IPS-NIHi7 (cell line): ENCODE results near the gene AEBP2.
A peak's percentile ranks its signal among the peaks of the same experiment; 100 is the strongest.
"Not testable (repeated sequence)": the region's sequence is repeated elsewhere in the genome, so short reads cannot be mapped to it uniquely, and the experiment has no call there.

Source experiments
- DNase-seq: peaks from one replicate; pipeline ENCODE4 v3.0.0; 2012; ENCODE audit warnings: mixed read lengths; ENCODE audit errors: extremely low spot score

The AEBP2 gene

DNA sequence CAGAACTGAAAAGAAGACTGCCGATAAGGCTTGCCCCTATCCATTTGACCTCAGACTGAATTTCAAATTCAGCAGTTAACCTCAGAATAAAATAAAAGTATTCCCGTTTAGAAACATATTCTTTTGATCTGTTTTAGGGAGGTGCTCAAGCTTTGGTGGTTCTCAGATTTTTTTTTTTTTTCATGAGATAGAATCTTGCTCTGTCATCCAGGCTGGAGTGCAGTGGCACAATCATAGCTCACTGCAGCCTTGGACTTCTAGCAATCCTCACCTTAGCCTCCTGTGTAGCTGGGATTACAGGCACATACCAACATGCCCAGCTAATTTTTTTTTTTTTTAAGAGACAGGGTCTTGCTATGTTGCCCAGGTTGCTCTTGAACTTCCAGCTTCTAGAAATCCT, 15.5 kb downstream of the AEBP2 start:
- no peak for DNase-seq

DNA sequence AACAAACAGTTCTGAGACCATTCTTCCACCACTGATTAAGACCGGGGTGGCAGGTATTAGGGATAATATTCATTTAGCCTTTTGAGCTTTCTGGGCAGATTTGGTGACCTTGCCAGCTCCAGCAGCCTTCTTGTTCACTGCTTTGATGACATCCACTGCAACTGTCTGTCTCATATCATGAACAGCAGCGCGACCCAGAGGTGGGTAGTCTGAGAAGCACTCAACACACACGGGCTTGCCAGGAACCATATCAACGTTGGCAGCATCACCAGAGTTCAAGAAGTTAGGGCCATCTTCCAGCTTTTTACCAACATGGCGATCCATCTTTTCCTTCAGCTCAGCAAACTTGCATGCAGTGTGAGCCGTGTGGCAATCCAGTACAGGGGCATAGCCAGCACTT, 16.9 kb downstream of the AEBP2 start:
- no peak for DNase-seq

DNA sequence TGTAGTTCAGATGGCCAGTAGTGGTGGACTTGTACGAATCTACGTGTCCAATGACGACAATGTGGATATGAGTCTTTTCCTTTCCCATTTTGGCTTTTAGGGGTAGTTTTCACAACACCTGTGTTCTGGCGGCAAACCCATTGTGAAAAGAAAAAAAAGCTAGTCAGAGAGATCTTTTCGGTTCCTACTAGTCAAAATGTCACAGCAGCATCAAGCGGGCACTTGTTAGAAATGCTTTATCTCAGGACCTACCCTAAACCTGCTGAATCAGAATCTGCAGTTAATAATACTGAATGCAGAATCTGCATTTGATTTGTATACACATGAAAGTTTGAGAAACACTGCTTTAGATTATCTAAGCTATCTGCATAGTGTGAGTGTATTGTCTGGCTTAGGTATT, 18.3 kb downstream of the AEBP2 start:
- no peak for DNase-seq

DNA sequence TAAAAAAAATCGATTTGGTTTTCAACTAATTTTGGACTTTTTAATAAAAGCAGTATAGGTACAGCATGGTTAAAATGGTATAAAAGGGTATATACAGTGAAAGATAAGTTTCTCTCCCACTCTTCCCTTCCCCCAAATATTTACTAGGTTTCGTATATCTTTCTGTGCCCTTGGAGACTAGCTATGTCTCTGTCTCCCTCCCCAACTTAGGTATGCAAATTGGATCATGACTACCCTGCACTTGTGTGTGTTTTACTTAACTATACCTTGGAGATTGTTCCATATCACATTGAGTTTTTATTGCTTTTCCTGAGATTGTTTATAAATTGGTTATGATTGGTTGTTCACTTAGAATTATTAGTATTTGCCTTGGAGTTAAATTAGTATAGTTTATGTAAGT, 19.4 kb downstream of the AEBP2 start:
- DNase-seq = no peak

DNA sequence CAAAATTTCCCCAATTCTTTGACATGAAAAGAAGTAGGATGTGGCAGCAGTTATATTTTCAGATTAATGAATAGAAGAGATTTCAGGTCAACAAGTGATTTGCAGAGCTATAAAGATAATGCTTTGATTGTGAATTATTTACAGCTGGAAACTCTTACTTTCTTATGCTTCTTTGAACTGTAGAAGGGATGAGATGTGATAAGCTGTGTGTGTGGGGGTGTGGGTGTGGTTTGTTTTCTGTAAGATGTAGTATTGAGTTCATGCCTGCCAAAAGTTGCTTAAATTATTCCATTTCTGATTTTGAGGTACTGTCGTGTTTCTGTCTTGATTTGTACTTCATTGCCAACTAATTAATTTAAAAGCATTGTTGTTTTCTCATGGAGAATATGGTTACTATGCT, 22.7 kb downstream of the AEBP2 start:
- no peak for DNase-seq

DNA sequence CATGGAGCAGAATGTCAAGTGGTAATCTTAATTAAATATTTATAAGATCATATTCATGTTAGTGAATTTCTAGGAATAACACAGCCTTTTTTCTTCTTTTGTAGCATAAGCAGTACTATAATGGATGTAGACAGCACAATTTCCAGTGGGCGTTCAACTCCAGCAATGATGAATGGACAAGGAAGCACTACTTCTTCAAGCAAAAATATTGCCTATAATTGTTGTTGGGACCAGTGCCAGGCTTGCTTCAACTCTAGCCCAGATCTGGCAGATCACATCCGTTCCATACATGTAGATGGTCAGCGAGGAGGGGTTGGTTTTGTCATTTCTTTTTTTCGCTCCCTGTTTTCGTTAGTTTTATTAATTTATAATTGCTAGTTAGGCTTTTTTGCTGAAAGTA, 23.1 kb downstream of the AEBP2 start:
- DNase-seq = no peak

DNA sequence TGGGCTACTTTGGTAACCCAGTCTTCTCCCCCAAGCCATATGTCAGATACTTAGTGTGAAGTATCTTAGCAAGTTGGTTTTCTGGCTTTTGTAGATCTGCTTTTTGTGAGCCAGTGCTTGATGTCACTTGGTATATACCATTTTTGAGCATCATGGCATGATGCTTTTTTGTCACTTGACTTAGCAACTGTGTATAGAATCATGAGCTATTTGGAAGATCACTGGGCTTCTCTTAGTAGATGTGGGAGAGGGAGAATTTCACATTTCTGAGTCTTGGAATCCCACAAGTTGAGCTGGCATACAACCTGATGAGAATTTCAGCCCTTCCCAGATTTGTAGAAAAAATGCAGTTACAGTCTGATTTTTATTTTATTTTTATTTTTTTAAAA, 24.9 kb downstream of the AEBP2 start:
- DNase-seq = no peak

DNA sequence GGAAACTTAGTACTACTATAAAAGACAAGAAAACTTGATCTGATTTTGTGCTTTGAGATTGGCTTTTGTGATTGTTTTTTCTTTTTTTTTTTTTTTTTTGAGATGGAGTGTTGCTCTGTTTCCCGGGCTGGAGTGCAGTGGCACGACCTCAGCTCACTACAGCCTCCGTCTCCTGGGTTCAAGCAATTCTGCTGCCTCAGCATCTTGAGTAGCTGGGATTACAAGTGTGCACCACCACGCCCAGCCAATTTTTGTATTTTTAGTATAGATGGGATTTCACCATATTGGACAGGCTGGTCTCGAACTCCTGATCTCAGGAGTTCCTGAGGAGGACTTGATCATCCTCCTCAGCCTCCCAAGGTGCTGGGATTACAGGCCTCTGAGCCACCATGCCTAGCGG, 26.4 kb downstream of the AEBP2 start:
- no peak for DNase-seq

DNA sequence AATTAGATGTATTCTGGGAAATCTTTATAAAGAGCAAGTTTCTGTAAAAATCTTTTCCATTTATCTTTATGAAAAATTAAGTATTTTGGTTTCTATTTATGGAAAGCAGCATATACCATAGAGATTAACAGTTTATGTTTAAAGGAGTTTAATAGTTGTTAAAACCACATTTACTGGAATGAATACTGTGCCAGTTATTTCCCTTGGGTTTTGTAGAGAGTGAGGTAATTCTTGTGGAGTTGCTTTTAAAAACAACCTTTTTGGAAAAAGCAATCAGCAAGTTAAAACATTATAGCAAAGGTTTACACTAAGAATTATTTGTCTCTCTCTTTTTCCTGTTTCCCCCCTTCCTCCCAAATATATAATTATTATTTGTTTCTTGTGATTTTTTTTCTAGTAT, 34.9 kb downstream of the AEBP2 start:
- no peak for DNase-seq

DNA sequence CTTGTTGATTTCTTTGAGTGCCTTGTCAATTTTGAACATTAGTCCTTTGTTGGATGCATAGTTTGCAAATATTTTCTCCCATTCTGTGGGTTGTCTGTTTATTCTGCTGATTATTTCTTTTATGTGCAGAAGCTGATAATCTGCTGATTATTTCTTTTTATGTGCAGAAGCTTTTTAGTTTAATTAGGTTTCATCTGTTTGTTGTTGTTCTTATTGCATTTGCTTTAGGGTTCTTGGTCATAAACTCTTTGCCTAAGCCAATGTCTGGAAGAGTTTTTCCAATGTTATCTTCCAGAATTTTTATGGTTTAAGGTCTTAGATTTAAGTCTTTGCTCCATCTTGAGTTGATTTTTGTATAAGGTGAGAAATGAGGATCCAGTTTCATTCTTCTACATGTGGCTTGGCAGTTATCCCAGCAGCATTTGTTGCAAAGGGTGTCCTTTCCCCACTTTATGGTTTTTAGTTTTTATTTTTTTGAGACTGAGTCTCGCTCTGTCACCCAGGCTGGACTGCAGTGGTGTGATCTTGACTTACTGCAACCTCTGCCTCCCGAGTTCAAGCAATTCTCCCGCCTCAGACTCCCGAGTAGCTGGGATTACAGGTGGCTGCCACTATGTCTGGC, 36.7 kb downstream of the AEBP2 start:
- DNase-seq = not testable (repeated sequence)

DNA sequence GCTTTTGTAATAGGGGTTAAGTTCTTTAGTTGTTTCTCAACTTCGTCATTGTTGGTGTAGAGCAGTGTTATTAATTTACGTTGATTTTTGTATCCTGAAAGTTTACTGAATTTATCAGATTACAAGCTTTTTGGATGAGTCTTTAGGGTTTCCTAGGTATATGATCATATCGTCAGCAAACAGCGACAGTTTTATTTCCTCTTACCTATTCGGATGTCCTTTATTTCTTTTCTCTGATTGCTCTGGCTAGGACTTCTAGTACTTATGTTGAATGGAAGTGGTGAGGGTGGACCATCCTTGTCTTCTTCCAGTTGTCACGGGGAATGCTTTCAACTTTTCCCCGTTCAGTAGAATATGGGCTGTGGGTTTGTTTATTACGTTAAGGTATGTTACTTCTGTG, 37.8 kb downstream of the AEBP2 start:
- no peak for DNase-seq

DNA sequence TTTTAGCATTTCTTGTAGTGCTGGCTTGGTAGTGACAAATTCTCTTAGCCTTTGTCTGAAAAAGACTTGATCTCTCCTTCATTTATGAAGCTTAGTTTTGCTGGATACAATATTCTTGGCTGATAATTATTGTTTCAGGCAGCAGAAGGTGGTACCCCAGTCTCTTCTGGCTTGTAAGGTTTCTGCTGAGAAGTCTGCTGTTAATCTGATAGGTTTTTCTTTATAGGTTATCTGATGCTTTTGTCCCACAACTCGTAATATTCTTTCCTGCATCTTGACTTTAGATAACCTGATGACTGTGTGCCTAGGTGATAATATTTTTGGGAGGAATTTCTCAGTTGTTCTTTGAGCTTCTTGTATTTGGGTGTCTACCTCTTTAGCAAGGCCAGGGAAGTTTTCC, 41.2 kb downstream of the AEBP2 start:
- no peak for DNase-seq

DNA sequence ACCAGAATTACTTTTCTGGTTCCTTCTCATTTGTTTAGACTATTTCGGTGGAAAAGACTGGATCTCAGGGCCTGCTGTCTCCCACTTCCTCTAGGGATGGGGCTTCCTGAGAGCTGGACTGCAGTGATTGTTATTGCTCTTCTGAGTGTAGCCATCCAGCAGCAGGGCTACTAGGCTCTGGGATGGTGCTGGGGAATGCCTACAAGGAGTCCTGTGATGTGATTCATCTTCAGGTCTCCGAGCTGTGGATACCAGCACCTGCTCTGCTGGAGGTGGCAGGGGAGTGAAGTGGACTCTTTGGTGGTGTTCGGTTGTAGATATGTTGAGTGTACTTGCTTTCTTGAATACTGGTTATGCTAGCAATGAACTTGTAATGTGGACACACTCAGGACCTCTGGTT, 42.7 kb downstream of the AEBP2 start:
- no peak for DNase-seq

DNA sequence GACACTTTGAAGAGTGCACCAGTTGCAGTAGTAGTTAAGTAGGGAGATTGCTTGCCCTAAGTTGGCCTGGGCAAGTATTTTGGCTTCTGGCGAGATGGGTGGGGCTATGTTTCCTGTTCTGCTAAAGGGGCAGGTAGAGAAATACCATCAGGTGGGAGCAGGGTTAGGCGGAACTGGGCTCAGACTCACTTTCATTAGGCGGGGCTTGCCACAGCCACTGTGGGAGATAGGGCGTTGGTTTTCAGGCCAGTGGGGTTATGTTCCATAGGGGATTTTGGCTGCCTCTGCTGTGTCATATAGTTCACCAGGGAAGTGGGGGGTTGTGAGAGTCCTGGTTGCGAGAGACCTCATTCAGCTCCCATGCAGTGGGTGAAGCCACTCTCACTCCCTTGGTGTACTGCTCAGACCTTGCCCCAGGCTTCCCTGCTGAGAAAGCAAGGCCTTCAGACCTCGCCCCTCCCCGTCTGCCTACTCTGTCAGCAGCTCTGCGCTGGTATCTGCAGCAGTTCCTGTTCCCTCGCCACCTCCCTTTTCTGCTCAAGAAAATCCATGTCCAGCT, 43.3 kb downstream of the AEBP2 start:
- DNase-seq = peak; percentile 57

DNA sequence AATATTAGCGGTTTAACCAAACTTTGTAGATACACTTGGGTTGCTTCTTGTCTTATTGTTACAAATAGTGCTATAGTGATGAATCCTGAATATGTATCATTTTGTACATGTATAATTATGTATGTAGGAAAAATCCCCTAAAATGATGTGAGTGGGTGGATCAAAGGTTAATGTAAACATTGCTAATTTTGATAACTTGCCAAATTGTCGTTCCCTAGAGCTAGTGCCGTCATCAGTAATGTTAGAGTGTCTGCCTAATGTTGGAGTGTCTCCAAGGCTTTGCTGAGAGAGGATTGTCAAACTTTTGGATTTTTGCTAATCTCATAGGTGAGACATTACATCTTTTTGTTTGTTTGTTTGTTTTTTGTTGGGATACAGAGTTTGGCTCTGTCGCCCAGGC, 44.4 kb downstream of the AEBP2 start:
- no peak for DNase-seq

DNA sequence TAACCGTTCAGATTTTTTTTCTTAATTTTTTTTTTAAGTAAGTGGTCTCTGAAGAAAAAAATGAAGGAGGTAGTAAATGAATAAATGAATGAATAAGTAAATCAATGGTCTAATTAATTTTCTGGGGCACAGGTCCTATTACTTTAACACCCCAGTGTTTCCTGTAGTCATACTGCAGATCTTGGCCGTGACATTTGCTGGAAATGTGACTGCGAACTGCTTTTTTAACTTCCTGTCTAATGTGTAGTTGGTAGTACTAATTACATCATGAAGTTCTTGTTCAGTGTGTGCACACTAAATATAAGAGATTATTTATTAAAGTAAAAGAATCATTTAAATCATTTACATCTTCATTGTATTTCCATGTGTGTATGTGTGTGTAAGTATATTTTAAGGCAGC, 45.4 kb downstream of the AEBP2 start:
- no peak for DNase-seq

DNA sequence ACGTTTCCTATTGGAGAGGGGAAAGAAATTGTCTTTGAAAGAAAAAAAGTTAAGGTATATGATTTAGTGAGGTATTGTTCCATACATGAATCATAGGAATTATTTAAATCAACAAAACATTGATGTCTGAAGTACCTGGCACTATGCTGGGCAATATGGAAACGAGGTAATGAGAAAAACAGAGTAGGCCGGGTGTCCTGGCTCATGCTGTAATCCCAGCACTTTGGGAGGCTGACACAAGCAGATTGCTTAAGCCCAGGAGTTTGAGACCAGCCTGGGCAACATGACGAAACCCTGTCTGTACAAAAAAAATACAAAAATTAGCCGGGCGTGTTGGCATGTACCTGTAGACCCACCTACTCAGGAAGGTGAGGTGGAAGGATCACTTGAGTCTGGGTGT, 45.9 kb downstream of the AEBP2 start:
- DNase-seq = no peak

DNA sequence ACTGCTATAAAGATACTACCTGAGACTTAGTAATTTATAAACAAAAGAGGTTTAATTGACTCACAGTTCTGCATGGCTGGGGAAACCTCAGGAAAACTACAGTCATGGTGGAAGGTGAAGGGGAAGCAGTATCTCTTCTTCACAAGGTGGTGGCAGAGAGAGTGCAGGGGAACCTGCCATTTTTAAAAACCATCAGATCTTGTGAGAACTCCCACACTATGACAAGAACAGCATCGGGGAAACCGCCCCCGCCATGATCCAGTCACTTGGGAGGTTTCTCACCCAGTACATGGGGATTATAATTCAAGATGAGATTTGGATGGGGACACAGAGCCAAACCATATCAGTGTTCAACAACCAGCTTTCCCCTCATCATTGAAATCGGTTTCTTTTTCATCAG, 49.9 kb downstream of the AEBP2 start:
- DNase-seq = no peak

DNA sequence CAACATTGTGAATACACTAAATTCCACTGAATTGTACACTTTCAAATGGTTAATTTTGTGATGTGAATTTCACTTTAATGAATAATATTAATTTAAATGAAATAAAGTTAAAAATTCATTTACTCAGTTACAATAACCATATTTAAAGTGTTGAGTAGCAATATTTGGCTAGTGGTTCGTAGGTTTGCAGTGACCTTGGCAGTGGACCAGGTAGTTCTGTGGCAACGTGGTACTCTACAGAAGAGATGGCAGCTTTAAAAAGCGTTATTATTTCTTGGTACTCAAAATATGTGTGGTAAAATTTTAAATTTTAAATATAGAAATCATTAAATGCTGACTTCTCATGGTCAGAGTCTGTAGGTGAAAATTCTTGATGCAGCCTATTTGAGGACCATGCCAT, 51.6 kb downstream of the AEBP2 start:
- no peak for DNase-seq

DNA sequence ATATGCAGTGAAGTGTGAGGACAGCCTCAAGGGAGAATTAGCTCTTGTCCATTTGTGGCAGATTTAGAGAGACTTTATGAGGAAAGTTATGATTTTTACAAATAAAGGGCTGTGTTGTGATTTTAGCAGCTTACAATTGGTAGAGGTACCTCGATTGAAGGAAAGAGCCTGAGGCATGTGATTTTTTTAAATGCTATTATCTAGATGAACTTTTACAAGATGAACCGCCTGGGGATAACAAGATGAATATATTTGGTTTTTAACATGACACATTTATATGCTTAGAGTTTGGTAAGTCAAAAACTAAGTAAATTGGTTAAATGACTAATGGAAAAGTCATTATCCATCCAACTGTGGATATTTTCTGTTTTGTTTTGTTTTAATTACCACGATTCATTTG, 52.6 kb downstream of the AEBP2 start:
- no peak for DNase-seq

DNA sequence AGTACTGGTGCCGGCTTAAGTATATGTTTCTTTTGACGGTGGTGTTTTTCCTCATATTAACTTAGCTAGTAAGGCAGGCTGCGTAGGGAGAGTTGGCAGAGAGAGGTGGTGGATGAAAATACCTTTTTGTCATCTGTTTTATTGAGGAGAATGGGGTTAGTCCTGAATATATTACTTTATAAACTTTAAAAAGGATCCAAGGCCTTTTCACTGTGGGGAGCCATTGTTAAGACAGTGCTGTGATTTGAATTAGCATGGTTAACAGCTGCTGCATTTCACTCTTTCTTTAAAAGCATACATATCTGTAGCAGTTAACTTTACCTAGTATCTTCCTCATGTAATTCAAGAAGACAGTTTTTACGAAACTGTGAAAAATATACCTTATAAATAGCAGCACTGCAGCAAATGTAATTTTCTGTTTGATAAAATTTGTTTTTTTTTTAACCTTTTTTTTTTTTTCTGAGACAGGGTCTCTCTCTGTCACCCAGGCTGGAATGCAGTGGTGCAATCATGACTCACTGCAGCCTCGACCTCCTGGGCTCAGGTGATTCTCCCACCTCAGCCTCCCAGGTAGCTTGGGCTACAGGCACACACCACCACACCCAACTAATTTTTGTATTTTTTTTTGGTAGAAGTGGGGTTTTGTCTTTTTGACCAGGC, 57.1 kb downstream of the AEBP2 start:
- DNase-seq = no peak

DNA sequence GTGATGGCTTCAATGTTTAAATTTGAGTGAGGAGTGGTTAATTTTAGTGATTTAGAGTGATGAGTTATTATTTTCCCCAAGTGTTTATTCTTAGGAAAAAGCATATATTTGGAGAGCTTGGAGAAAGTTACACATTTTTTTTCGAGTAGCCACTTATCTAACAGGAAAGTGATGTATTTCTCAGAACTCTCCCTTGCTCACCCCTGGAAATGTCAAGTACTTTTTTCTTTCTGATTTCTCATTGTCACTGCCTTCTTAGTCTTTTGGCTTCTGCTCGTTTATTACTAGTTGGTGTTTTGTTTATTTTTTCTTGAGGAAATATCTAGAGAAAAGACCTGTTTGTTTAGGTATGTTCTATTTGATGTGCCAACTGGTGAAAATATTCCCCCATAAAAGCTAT, 58.8 kb downstream of the AEBP2 start:
- DNase-seq = no peak

DNA sequence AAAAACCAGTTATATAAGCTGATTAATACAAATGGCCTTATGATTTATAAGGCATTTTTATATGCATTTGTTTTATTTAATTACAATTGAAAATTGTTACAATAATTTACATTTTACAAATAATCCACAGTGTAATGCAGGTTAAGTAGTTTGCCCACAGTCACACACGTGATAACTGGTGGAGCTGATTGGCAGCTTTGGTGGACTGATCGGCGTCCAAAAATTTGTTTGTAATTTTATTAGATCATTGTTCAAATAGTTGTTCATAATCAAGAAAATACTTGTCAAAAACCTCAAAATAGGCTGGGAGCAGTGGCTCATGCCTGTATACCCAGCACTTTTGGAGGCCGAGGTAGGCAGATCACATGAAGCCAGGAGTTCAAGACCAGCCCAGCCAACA, 59.7 kb downstream of the AEBP2 start:
- DNase-seq = no peak

DNA sequence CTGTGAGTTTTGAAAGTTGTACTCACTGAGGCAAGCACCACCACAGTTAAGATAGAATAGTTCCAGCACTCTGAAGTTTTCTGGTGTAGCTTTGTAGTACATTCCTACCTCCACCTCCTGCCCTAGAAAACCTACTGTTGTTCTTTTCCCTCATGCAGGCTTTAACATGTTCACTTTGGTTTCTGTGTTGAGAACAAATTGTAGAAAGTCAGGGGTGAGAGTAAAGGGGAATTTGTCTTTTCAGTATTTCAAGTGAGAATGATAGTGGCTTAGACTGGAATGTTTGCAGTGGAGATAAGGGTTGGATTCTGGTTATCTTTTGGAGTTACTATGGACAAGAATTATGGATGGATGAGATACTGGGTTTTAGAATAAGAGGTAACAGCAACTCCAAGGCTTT, 67.2 kb downstream of the AEBP2 start:
- no peak for DNase-seq
